SK-N-SH treated with all-trans-retinoic acid at 6 μM for 48 hours (cell line): ENCODE data around the gene MPP7.

Source experiments
- ATAC-seq: fragments of 200-7000 bp; cut with Tn5 transposase; 3 replicates; pipeline ENCODE4 v1.9.1; 2020; ENCODE audit warnings: mild to moderate bottlenecking, moderate library complexity
- ARNTL ChIP-seq: fragments of 450-650 bp; formaldehyde crosslinking; IDR thresholded peaks from 2 replicates; pipeline ENCODE4 v1.5.0; 2020; ENCODE audit warnings: low read depth, mild to moderate bottlenecking, moderate library complexity, borderline replicate concordance
- BACH2 ChIP-seq: fragments of 250-450 bp; sonication (Bioruptor Pico); IDR thresholded peaks from 2 replicates; pipeline ENCODE4 v1.9.0; 2021; ENCODE audit warnings: mild to moderate bottlenecking, borderline replicate concordance
- ESRRG ChIP-seq: fragments of 250-450 bp; sonication (Bioruptor Pico); IDR thresholded peaks from 2 replicates; pipeline ENCODE4 v1.6.1; 2021; ENCODE audit warnings: mild to moderate bottlenecking
- RARB ChIP-seq: fragments of 250-450 bp; sonication (Bioruptor Pico); IDR thresholded peaks from 2 replicates; pipeline ENCODE4 v1.8.0; 2021; ENCODE audit warnings: mild to moderate bottlenecking, moderate library complexity
- TOX ChIP-seq: fragments of 250-450 bp; sonication (Bioruptor Pico); IDR thresholded peaks from 2 replicates; pipeline ENCODE4 v1.8.0; 2021; ENCODE audit warnings: mild to moderate bottlenecking, moderate library complexity, borderline replicate concordance
- ZC3H10 ChIP-seq: fragments of 250-450 bp; sonication (Bioruptor Pico); IDR thresholded peaks from 2 replicates; pipeline ENCODE4 v1.5.1; 2021; ENCODE audit warnings: mild to moderate bottlenecking, moderate library complexity
- ZFP3 ChIP-seq: fragments of 250-450 bp; sonication (Bioruptor Pico); IDR thresholded peaks from 2 replicates; pipeline ENCODE4 v1.5.0; 2020; ENCODE audit warnings: mild to moderate bottlenecking, moderate library complexity
- ZNF70 ChIP-seq: fragments of 450-650 bp; formaldehyde crosslinking; IDR thresholded peaks from 2 replicates; pipeline ENCODE4 v1.5.0; 2020; ENCODE audit warnings: mild to moderate bottlenecking, moderate library complexity
- TF ChIP-seq, protein P1 (sequence below): fragments of 250-450 bp; sonication (Bioruptor Pico); IDR thresholded peaks from 2 replicates; pipeline ENCODE4 v1.8.0; 2021; ENCODE audit warnings: low read depth, mild to moderate bottlenecking, moderate library complexity, borderline replicate concordance
- TF ChIP-seq, protein P2 (sequence below): fragments of 250-450 bp; sonication (Bioruptor Pico); IDR thresholded peaks from 2 replicates; pipeline ENCODE4 v1.5.0; 2020; ENCODE audit warnings: mild to moderate bottlenecking, moderate library complexity
- TF ChIP-seq, protein P3 (sequence below): fragments of 250-450 bp; sonication (Bioruptor Pico); IDR thresholded peaks from 2 replicates; pipeline ENCODE4 v1.8.0; 2020; ENCODE audit warnings: mild to moderate bottlenecking, moderate library complexity, borderline replicate concordance
- TF ChIP-seq, protein P4 (sequence below): fragments of 250-450 bp; sonication (Bioruptor Pico); IDR thresholded peaks from 2 replicates; pipeline ENCODE4 v1.5.1; 2020; ENCODE audit warnings: low read depth, mild to moderate bottlenecking, moderate library complexity
- TF ChIP-seq, protein P5 (sequence below): fragments of 250-450 bp; sonication (Bioruptor Pico); IDR thresholded peaks from 2 replicates; pipeline ENCODE4 v1.5.1; 2021; ENCODE audit warnings: mild to moderate bottlenecking, moderate library complexity

The MPP7 gene

DNA sequence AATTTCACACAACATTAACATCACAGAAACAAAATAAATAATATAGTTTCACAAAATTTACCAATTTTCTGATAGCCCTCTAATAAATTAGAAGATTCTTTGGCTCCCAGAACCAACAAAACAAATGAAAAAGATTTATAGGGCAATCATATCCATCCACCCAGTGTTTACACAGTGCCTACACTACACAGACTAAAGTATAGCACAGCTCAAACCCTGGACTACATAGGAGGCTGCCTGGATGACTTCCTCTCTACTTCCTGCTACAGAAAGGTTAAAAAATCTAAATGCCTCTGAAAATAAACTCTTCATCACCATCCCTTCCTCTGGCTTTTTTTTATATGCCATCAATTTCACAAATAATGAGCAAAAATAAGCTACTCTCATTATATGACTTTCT is 28.4 kb downstream of the MPP7 start (continued):
- TF ChIP-seq, protein P1, sequence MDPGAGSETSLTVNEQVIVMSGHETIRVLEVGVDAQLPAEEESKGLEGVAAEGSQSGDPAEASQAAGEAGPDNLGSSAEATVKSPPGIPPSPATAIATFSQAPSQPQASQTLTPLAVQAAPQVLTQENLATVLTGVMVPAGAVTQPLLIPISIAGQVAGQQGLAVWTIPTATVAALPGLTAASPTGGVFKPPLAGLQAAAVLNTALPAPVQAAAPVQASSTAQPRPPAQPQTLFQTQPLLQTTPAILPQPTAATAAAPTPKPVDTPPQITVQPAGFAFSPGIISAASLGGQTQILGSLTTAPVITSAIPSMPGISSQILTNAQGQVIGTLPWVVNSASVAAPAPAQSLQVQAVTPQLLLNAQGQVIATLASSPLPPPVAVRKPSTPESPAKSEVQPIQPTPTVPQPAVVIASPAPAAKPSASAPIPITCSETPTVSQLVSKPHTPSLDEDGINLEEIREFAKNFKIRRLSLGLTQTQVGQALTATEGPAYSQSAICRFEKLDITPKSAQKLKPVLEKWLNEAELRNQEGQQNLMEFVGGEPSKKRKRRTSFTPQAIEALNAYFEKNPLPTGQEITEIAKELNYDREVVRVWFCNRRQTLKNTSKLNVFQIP (CRISPR knock-in tag) = no peak
- no peak for TF ChIP-seq ZNF70 (CRISPR knock-in tag)
- no peak for TF ChIP-seq RARB (CRISPR knock-in tag)
- TF ChIP-seq ZFP3 = no peak
- no peak for TF ChIP-seq ARNTL (CRISPR knock-in tag)

DNA sequence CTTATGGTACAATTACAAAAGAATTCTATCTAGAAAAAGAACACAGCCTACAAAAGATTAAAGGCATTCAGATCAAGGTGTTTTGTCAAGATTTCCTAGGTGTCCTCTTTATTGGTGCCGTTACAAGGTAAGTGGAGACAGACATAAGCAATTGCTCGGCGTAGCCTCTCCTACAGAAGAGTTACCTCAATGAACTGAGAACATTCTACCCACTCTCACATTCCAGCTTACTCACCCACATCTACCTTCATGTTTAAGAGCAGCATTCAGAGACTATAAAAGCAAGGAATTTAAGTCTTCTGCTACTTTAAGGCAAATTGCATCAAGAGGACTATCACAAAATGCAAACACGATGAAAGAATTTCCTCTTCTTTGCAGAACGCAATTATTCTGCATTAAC is 29.5 kb downstream of the MPP7 start:
- TF ChIP-seq, protein P1 (CRISPR knock-in tag) = no peak
- TF ChIP-seq TOX (CRISPR knock-in tag) (no peak), ARNTL (CRISPR knock-in tag) (no peak)
- TF ChIP-seq, protein P2, sequence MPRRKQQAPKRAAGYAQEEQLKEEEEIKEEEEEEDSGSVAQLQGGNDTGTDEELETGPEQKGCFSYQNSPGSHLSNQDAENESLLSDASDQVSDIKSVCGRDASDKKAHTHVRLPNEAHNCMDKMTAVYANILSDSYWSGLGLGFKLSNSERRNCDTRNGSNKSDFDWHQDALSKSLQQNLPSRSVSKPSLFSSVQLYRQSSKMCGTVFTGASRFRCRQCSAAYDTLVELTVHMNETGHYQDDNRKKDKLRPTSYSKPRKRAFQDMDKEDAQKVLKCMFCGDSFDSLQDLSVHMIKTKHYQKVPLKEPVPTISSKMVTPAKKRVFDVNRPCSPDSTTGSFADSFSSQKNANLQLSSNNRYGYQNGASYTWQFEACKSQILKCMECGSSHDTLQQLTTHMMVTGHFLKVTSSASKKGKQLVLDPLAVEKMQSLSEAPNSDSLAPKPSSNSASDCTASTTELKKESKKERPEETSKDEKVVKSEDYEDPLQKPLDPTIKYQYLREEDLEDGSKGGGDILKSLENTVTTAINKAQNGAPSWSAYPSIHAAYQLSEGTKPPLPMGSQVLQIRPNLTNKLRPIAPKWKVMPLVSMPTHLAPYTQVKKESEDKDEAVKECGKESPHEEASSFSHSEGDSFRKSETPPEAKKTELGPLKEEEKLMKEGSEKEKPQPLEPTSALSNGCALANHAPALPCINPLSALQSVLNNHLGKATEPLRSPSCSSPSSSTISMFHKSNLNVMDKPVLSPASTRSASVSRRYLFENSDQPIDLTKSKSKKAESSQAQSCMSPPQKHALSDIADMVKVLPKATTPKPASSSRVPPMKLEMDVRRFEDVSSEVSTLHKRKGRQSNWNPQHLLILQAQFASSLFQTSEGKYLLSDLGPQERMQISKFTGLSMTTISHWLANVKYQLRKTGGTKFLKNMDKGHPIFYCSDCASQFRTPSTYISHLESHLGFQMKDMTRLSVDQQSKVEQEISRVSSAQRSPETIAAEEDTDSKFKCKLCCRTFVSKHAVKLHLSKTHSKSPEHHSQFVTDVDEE (CRISPR knock-in tag) = no peak
- no peak for ATAC-seq

DNA sequence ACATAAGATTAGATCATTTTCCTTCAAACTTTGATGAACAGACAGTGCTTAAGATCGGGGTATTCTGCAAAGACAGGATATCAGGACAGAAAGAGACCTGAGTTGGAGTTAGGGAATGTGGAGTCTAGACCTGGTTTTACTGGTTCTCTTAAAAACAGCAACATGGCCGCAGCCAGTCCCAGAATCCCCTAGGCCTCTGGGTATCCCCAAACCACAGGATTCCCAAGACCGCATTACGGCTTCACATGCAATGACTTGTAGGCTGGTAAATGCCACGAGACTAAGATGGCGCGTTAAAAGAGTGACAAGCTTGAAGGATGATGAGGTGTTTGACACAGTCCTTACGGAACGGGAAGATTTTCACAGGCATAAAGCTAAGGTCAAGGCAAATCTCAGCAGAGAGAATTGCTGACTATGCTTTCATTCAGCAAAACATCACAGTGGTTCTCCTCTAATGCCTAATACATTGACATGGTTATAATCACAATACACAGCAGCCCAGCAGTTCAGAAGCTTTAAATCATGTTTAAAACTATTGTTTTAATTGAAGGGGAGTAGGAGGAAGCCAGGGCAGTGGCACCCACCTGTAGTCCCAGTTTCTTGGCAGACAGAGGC is 32.9 kb downstream of the MPP7 start:
- no peak for TF ChIP-seq ZC3H10 (CRISPR knock-in tag)
- TF ChIP-seq, protein P1 (CRISPR knock-in tag) = no peak
- TF ChIP-seq, protein P3, sequence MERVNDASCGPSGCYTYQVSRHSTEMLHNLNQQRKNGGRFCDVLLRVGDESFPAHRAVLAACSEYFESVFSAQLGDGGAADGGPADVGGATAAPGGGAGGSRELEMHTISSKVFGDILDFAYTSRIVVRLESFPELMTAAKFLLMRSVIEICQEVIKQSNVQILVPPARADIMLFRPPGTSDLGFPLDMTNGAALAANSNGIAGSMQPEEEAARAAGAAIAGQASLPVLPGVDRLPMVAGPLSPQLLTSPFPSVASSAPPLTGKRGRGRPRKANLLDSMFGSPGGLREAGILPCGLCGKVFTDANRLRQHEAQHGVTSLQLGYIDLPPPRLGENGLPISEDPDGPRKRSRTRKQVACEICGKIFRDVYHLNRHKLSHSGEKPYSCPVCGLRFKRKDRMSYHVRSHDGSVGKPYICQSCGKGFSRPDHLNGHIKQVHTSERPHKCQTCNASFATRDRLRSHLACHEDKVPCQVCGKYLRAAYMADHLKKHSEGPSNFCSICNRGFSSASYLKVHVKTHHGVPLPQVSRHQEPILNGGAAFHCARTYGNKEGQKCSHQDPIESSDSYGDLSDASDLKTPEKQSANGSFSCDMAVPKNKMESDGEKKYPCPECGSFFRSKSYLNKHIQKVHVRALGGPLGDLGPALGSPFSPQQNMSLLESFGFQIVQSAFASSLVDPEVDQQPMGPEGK (CRISPR knock-in tag) = no peak
- TF ChIP-seq BACH2 (CRISPR knock-in tag) = no peak
- TF ChIP-seq ARNTL (CRISPR knock-in tag) = no peak
- no peak for ATAC-seq

DNA sequence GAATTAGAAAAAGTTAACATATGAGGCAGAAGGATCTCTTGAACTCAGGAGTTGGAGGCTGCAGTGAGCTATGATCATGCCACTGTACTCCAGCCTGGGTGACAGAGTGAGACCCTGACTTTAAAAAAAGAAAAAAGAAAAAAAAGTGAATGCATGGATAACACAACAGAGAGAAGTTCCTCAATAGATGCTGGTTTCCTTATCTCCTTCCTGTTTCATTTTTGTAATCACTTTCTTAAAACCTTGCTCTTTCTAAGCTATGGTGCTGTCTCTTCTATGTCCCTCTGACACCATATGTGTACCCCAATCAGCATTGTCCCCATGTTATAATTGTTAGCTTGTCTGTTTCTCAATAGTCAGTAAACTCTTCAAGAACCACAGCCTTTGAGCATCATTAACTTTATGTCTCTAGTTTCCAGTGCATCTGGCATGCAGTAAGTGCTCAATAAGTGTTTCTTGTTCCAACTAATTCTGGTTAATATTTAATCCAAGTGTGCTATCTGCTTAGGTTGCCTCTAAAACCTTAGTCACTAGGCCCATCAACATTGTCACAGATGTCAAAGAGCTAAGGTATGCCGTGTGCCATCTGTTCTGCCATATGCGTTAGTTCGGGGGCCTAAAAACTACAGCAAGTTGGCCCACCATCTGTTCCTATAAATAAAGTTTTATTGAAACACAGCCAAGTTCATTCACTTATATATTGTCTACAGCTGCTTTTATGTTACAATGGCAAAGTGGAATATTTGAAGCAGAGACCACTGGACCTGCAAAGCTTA is 36.2 kb downstream of the MPP7 start:
- TF ChIP-seq ESRRG (CRISPR knock-in tag) = no peak
- TF ChIP-seq, protein P1 (CRISPR knock-in tag) = no peak
- TF ChIP-seq, protein P4, sequence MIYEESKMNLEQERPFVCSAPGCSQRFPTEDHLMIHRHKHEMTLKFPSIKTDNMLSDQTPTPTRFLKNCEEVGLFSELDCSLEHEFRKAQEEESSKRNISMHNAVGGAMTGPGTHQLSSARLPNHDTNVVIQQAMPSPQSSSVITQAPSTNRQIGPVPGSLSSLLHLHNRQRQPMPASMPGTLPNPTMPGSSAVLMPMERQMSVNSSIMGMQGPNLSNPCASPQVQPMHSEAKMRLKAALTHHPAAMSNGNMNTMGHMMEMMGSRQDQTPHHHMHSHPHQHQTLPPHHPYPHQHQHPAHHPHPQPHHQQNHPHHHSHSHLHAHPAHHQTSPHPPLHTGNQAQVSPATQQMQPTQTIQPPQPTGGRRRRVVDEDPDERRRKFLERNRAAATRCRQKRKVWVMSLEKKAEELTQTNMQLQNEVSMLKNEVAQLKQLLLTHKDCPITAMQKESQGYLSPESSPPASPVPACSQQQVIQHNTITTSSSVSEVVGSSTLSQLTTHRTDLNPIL (CRISPR knock-in tag) = no peak
- no peak for TF ChIP-seq TOX (CRISPR knock-in tag)
- TF ChIP-seq, protein P5, sequence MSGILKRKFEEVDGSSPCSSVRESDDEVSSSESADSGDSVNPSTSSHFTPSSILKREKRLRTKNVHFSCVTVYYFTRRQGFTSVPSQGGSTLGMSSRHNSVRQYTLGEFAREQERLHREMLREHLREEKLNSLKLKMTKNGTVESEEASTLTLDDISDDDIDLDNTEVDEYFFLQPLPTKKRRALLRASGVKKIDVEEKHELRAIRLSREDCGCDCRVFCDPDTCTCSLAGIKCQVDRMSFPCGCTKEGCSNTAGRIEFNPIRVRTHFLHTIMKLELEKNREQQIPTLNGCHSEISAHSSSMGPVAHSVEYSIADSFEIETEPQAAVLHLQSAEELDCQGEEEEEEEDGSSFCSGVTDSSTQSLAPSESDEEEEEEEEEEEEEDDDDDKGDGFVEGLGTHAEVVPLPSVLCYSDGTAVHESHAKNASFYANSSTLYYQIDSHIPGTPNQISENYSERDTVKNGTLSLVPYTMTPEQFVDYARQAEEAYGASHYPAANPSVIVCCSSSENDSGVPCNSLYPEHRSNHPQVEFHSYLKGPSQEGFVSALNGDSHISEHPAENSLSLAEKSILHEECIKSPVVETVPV (CRISPR knock-in tag) = no peak
- no peak for TF ChIP-seq BACH2 (CRISPR knock-in tag)
- TF ChIP-seq, protein P2 (CRISPR knock-in tag) = no peak
- no peak for TF ChIP-seq ARNTL (CRISPR knock-in tag)
- ATAC-seq = no peak
